Islet precursor cell (in vitro differentiated cells): Measurements from ENCODE around the gene SCARF1.
A peak's percentile ranks its signal among the peaks of the same experiment; 100 is the strongest.

Experiments
- DNase-seq: peaks from one replicate; pipeline ENCODE4 v3.0.0-alpha.2; 2018

SCARF1 gene

GRCh38 chr17:1647802-1648171 lies 2.3 kb upstream of the SCARF1 start:
- DNase-seq = no peak

- no peak for DNase-seq
Observed at GRCh38 chr17:1646199-1646875, 805 bp upstream of the SCARF1 start.

- peak; percentile 80 for DNase-seq
Observed at GRCh38 chr17:1644493-1645206, 882 bp downstream of the SCARF1 start.

- peak; percentile 59 for DNase-seq
Observed at GRCh38 chr17:1643999-1644492, 1.5 kb downstream of the SCARF1 start.

GRCh38 chr17:1643293-1643998 lies 2.1 kb downstream of the SCARF1 start:
- peak; percentile 92 for DNase-seq

GRCh38 chr17:1641065-1641403 lies 4.5 kb downstream of the SCARF1 start:
- peak; percentile 61 for DNase-seq

GRCh38 chr17:1640329-1641064 lies 5.0 kb downstream of the SCARF1 start:
- peak; percentile 78 for DNase-seq

- DNase-seq = peak; percentile 73
Observed at GRCh38 chr17:1639549-1640180, 5.9 kb downstream of the SCARF1 start.

GRCh38 chr17:1638624-1639300 lies 6.8 kb downstream of the SCARF1 start:
- peak; percentile 60 for DNase-seq

GRCh38 chr17:1638171-1638590 lies 7.4 kb downstream of the SCARF1 start:
- no peak for DNase-seq

- no peak for DNase-seq
Observed at GRCh38 chr17:1636732-1637285, 8.7 kb downstream of the SCARF1 start.

GRCh38 chr17:1635675-1636465 lies 9.7 kb downstream of the SCARF1 start:
- DNase-seq = no peak

- DNase-seq = no peak
Observed at GRCh38 chr17:1634841-1635650, 10.5 kb downstream of the SCARF1 start.

- peak; percentile 62 for DNase-seq
Observed at GRCh38 chr17:1630662-1631061, 14.9 kb downstream of the SCARF1 start.

- DNase-seq = peak; percentile 90
Observed at GRCh38 chr17:1629504-1630310, 15.8 kb downstream of the SCARF1 start.

GRCh38 chr17:1628856-1629503 lies 16.6 kb downstream of the SCARF1 start:
- DNase-seq = peak; percentile 100

- DNase-seq = peak; percentile 96
Observed at GRCh38 chr17:1627982-1628855, 17.3 kb downstream of the SCARF1 start, which contains the start of gene SLC43A2. Gene SLC43A2 (minus strand): TSS chr17:1628834. CDS start chr17:1627874, 960 bp downstream.
